GM19463 (cell line): ENCODE results near the gene LPP.
A peak's percentile ranks its signal among the peaks of the same experiment; 100 is the strongest.

Source experiments
- ATAC-seq: cut with Tn5 transposase; IDR thresholded peaks from one replicate; pipeline ENCODE4 v1.9.1; 2021; ENCODE audit warnings: mild to moderate bottlenecking, moderate library complexity; ENCODE audit not compliant: unreplicated experiment

The LPP gene

DNA sequence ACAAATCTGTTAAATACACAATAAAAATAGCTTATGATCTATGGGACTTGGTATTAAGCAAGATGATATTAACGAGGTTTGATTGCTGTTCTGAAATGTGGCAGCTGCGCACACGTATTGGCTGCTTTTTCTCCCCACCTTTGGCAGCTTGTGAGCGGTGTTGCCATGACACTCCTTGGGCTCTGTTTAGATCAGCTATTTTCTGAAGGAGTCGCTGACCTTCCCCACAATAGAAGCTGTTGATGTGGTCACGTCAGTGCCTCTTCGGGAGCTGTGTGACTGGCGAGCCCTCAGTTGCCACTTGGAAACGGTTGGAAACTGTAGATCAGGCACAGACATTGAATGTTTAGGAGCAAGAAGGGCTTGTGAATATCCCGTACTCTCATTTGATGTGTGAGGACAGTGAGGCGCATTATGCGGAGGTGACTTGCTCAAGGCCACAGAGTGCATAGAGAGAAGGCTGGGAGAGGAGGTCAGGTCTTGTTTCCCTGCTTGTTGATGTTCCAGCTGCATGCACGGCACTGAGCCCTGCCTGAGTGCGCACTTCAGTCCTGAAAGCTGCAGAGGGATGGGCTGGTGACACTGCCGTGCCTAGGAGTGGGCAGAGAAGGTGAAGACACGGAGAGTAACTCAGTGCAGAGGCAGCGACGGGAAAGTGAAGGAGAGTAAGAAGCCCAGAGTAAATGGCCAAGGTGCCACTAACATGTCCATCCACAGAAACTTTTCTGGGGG, 198.4 kb downstream of the LPP start:
- ATAC-seq: no peak

DNA sequence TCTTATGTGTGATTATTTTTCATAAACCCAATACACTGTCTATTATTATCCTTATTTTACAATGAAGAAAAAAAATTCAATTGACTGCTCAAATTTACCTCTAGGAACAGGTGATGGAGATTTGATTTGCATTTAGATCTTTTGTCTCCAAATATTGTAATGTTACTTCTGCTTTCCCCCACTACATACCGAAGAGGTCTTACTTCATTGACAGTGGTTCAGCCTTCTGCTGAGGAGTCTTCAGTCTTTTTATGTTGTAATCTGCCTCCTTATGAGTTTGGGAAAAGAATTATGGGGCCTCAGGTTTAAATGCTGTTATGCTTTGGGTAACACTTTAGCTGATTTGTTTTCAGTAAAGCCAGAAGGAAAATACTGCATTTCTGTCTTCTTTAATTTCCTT, 199.5 kb downstream of the LPP start:
- ATAC-seq: no peak

DNA sequence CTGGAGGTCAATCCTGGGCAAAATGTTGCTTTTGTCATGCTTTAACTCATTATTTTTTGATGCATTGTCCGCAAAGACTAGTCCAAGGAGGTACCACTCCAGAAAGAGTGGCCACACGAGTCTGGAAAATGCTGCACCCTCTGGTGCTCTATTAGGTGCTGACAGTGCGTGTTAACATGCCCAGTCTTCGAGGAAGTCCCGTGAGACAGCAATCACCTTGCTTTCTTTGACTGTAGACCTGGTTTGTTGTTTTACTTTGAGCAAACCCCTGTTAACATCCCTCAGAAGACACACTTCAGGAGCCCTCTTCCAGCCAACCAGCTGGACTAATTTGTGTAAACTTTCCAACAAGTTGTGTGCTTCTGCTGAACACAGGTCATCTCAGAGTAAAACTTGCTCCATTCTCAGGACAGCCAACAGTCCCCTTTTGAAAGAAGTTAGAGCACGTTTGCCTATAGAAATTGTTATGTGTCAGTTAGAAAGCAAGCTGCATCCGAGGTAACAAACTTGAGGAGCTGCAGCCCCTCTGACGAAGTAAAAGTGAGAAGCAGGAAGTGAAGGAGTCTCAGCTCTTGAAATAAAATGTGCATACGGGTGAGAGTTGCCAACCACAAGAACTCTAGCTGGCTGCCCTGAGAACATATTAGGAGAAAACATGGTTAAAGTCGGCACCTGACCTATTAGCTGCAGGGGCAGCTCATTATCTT, 205.0 kb downstream of the LPP start:
- no peak for ATAC-seq

DNA sequence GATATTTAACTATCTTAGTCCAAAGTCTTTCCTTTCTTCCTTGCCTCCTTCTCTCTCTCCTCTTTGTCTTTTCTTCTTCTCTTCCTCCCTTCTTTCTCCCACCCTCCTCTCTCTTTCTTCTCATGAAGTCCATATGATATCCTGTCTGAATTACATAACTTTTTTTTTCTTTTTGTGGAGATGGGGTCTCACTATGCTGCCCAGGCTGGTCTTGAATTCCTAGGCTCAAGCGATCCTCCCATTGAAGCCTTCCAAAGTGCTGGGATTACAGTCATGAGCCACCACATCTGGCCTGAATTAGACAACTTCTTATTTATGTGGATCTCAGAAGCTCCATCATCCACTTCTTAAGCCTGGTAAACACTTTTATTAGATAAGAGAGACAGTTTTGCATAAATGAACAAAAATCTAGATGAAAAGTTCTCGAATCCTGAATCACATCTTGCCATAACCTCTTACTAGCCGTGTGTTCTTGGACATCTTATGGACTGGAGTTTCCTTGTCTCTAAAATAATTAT, 206.5 kb downstream of the LPP start:
- no peak for ATAC-seq

DNA sequence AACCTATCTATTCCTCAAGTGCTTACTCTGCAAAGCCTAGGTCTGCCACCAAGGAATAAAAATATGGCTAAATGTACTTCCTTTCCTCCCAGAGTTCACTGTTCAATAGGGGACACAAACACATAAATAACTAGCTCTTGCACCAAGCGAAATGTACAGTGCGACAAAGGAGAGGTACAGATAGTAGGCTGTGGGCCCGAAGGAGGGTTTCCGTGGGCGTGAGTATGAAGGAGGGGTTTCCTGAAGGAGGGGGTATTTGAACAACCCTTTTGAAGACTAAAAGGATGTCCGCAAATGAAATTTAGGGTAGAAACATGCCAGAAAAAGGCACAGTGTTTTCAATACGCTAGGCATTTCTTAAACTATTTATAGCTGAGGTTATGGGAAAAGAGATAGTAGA, 207.9 kb downstream of the LPP start:
- ATAC-seq: no peak

DNA sequence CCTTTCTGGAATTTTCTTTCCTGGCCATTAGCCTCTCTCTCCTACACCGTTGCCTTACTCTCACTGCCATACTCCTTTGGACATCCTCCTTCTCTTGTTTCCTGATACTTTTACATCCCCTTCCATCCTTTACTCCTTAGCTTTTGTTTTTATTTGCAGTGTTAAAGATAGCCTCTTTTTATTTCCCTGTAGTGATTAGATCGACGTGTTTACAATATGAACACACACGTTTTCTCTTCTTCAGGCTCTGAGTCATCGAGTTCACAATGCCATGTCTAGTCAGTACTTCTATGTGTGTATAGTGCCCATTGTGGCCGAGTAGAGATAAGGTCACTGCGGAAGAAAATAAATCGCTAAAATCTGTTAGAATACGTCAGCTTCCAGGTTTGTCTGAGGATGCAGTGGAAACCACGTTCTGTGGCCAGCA, 208.5 kb downstream of the LPP start:
- no peak for ATAC-seq

DNA sequence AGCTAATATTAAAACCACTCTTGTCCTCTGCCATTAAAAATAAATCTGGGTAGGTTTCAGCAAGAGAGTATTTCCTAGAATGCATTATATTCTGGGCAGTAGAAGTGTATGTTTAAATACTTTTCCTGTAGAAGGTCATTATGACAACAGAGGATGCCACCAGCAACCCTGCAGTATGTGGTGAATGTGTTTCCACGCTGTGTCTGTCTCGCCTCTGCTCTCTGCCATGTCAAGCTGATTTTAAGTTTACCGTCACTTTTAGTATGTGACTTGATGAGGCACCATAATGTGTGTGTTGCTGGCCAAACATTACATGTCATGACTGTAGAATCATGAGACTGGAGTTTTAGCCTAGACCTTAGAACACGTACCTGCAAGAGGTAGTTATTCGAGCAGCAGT, 211.2 kb downstream of the LPP start:
- ATAC-seq: no peak

DNA sequence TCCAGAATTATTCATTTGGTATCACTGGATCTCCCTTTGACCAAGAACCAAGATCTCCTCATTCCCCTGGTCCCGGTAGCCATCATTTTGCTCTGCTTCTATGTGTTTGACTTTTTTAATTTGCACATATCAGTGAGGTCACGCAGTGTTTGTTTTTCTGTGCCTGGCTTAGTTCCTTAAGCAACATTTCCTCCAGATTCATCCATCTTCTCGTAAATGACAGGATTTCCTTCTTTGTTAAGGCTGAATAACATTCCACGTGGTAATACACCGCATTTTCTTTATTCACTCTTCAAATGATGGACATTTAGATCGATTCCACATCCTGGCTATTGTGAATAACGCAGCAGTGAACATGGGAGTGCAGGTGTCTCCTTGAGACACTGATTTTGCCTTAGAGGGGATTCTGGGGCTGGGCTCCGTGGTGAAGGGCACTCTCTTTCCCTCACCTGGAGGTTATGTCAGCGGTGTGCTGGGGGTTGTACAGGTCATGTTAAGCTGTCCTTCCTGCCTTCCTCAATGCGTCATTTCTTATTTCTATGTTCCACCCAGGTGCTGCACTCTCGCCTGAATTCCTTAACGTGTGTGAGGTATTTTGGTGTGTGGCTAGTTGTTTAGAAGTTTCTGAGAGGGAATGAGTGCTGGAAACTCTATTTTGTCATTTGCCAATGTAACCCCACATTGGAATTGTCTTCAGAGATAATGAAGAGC, 212.2 kb downstream of the LPP start:
- ATAC-seq: no peak

DNA sequence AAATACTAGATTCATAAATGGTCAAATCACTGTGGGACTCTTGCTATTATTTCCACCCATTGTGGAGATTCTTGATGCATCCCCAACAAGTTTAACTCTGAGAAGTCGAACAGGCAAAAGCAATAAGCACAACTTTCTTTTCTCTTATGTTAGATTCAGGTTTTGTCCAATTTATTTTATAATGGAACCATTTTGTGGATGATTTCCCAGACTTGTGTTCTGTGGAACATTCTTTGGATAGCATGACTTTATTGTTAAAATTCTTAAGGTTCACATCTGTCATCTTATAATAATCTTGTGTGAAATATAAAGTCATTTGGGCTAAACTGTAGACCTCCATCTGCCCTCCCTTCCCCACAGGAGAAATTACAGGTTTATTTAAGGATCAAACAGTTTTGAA, 213.7 kb downstream of the LPP start:
- no peak for ATAC-seq

DNA sequence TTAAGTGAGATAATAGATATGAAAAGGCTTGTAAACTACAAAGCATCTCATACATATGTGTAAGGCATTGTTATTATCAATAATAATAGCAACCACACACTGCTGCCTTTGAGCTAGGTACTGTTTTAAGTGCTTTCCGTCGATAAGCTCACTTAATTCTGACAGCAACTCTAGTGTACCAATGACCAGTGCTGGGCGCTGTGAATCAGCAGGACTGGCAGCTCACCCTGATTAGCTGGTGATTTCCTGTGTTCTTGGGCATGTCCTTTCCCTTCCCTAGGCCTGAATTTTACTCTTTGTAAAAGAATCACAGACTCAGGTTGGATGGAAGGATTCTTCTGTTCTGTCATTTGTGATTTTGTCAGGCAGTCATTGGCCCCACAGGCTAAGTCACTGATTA, 215.6 kb downstream of the LPP start:
- ATAC-seq: no peak

DNA sequence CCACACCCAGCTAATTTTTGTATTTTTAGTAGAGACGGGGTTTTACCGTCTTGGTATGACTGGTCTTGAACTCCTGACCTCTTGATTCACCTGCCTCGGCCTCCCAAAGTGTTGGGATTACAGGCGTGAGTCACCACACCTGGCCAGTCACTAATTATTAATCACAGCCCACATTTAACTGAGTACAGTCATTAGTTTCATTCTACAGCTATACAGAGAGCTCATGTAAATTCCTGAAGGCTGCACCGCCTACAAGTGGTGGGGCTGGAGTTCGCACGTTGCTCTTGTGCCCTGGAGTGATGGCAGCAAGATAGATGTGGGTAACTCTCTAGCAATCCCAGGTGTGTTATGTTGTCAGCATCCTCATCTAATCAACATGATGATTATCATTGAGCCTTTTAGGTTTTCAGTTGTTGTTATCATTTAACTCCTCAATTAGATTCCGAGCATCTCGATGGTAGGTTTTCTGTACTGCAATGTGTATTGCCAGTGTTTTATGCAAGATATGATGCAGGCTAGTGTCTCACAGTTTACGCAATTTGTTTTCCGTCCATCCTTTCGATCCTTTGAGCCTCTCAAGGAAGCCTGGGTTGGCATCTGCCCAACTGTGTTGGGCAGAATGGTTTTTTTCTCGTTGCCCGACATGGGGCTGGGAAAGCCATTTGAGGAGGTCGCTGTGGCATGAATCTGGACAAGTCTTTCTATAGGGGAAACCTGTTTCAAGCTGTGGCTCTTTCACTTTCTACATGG, 216.3 kb downstream of the LPP start:
- no peak for ATAC-seq

DNA sequence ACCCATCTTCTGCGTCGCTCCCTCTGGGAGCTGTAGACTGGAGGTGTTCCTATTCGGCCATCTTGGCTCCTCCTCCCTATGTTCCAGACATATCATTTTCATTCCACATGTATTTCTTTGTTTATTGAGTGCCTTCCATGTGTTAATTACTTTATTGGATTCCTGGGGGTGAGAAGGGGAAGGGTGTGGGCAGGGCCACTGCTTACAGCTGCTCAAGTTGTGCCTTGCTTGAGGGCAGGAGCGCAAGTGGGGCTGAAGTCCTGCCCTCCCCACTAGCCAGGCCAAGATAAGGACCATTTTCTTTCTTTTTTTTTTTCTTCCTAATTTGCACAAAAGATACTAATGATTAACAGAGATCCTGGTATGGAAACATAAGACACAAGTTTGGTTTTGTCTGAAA, 224.8 kb downstream of the LPP start:
- no peak for ATAC-seq

DNA sequence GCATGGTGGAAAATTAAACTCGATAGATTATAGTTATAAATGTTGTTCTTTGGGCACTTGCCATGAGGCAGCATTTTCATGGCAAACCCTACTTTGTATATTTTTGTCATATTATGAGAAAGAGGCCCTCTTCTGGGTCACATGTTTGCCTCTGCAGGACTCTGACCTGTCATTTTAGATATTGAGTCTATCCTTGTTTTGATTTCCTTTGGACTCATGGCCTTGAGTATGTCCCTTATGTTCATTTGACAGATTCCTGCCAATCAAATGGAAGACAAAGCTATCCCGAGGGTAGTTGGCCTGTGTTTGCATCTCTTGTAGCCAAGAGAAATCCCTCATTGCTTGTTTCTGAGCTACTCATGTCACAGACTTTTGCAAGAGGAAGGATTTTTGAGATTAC, 226.3 kb downstream of the LPP start:
- no peak for ATAC-seq

DNA sequence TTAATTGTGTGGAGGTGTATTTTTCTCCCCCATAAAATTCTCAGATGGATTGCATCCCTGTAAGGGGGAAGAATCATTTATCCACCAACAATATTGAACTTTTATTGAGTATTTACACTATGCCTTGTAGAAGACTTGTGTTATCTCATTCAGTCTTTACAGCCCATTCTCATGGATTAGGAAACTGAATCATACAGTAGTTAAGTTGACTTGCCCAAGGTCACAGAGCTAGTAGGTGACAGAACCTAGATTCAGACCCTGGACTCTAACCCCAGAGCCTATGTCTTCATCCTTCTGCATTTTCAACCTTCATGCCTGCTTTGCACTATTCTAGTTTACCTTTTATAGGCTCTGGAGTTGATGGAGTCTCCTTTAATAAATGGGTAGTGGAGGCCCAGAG, 226.8 kb downstream of the LPP start:
- no peak for ATAC-seq

DNA sequence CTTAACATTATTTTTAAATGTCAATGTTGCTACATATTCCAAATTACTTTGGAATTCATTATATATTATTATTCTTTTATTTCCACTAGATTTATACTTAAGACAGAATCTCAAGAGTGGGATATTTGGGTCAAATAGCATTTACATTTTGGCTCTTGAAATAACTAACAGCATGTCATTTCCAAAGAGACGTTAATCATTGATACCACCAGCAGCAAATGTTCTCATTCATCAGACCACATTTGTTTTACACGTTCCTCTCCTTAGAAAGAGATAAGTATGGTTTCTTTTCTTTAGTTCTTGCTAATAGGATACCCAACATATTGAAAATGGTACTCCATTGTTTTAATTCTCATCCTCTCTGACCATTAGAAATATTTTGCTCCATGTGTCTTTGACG, 229.8 kb downstream of the LPP start:
- no peak for ATAC-seq

DNA sequence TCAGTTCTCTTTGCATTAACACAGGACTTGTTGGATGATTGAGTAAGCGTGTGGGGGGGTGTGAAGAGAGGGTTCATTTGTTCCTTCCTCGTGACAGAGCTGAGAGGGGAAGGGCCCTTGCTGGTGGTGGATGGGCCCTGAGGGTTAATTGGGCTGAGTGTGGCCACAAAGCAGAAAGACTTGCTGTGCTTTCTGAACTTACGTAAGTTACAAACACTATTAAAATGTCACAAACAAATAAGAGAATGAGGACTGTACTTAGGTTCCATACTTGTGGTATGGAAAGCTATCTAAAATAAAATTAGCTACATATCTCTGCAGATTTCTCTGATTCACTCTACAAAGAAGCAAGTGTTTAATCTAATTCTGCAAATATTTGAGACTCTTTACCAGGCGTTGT, 231.3 kb downstream of the LPP start:
- ATAC-seq: no peak

DNA sequence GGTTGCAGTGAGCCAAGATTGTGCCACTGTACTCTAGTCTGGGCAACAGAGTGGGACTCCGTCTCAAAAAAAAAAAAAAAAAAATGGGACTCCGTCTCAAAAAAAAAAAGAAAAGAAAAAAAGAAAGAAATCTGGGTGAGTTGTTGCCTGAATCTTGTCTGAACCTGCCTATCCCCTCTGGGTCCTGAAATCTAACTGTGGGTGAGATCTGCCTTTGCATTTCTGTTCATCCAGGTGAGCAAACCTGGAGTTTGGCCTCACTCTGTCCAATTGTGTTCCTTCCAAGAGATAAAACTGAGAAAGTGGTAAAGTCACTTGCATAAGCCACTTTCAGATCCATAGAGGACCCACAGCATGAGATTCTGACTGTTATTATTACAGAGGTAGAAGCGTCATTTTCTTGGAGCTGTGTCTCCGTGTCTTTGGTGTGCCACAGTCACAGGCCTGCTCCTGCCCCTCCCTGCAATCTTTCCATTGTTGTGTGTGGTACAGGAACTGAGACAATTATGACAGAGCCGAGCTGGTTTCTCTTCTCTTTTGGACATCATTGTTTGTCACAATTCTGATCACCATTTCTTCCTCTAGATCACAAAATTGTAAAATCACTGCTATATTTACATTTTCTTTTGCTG, 235.9 kb downstream of the LPP start:
- peak; percentile 92 for ATAC-seq

DNA sequence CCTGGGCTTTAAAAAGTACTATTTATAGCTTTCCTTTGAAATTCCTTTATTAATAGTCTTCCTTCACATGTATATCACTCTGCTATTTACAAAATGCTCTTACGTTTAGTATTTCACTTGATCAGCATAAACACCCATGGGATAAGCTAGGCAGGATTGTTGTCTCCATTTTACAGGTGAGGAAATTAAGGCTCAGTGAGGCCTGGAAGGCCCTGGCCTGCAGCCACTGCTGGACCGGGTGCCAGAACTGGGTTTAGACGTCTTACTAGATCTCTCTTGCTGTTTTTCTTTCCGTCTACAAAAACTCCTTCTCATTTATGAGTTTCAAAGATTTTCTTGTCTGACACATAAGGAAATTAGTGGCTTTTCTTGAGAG, 236.4 kb downstream of the LPP start:
- ATAC-seq: no peak

DNA sequence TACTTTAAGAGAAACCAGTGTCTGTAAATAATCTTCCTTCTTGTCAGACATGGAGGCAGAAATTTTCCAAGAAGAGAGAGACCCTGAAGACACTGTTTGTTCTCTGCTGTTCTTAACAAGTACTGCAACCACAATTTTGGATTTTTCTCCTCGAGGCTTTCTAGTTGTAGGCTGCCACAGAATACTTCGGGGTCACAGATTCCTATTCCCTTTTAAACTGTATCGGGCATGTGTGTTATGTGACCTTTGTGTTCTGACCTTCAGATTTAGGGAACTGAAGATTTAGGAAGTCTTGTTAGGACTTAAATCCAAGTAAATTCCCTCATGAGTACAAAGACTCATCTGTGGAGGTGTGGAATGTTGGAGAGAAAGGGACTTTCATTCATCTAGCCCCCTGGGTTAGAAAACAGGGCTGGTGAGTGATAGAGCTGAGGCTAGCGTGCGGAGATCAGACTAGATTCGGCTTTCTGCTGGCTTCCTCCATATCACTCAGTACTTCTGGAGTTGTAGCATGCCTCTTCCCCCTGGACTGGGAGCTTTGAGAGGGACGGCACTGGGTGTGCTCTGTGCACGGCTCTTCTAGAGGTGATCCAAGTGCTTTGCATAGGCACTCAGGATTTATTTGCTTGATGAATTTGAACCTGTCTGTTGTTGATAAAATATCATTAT, 237.0 kb downstream of the LPP start:
- no peak for ATAC-seq

DNA sequence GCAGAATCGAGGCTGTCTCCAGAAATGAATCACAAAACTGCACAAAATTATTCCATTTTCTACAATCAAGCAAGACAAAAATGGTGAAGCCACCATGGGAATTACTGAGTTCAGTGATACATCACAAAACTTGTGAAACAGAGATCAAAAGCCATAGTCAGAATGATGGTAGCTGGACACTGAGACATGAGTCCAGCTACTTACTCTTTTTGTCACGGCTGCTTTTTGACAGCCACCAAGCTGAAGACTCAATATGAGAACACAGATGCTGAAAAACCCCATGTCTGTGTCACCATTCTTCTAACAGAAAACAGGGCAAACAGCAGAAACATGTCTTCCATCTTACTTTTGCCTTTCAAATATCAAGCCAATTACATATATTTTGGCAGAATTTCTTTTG, 237.6 kb downstream of the LPP start:
- ATAC-seq: no peak
